SK-N-SH (cell line): Measurements from ENCODE around the gene PDGFRB. TPM values are rescaled to one million over a fixed set of nuclear protein-coding genes. Genes with fewer than 3 reads are reported as not detected.

Source experiments
- CTCF ChIA-PET: fragments of 300-600, 350-600 bp; formaldehyde crosslinking; extraction: SDS; loops from one replicate; lab custom pipeline; 2021; lab: Yijun Ruan, JAX
- POLR2A ChIA-PET: fragments of 350-600 bp; sonication (Branson Sonifier 250); formaldehyde crosslinking; extraction: SDS; loops from one replicate; lab custom pipeline; 2020; ENCODE audit warnings: antibody characterized with exemption, inconsistent platforms; lab: Yijun Ruan, JAX
- DNase-seq: peaks from one replicate; pipeline ENCODE4 v3.0.0; 2012
- H2AFZ ChIP-seq: fragments of 200-600 bp; sonication (generic); 2 replicates; pipeline ENCODE4 v1.8.1; 2016; ENCODE audit warnings: antibody characterized with exemption, mild to moderate bottlenecking, low read depth
- H3F3A ChIP-seq: fragments of 200-600 bp; sonication (generic); replicated peaks from 2 replicates; pipeline ENCODE3; 2016; ENCODE audit warnings: antibody characterized with exemption, mild to moderate bottlenecking; ENCODE audit not compliant: insufficient read depth
- H3K27ac ChIP-seq, 2 experiments: fragments of 200-500 bp in 1 of 2; fragments of 200-600 bp in 1 of 2; sonication (Bioruptor generic) in 1 of 2; sonication (generic), shearing (Covaris generic) in 1 of 2; 2 replicates each; pipeline versions ENCODE4 v1.5.1 to v1.6.1; 2014 to 2016; ENCODE audit warnings: low read depth in 2 of 2, inconsistent platforms in 1 of 2, low read length in 1 of 2, mild to moderate bottlenecking in 1 of 2, mixed read lengths in 1 of 2
- H3K27me3 ChIP-seq: fragments of 200-600 bp; sonication (generic), shearing (Covaris generic); 2 replicates; pipeline ENCODE4 v1.6.1; 2016; ENCODE audit warnings: mixed run types; ENCODE audit not compliant: insufficient read depth
- H3K36me3 ChIP-seq, 2 experiments: fragments of 200-500 bp in 1 of 2; fragments of 200-600 bp in 1 of 2; sonication (Bioruptor generic) in 1 of 2; sonication (generic) in 1 of 2; replicated peaks in 1 of 2; 2 replicates each; pipeline versions ENCODE3 to v1.5.1; 2014 to 2016; ENCODE audit warnings: low read length in 1 of 2, mild to moderate bottlenecking in 1 of 2; ENCODE audit not compliant: insufficient read depth in 2 of 2, control insufficient read depth in 1 of 2
- H3K4me1 ChIP-seq, 2 experiments: fragments of 200-500 bp in 1 of 2; fragments of 200-600 bp in 1 of 2; sonication (Bioruptor generic) in 1 of 2; sonication (generic), shearing (Covaris generic) in 1 of 2; 2 replicates each; pipeline versions ENCODE4 v1.5.1 to v1.6.1; 2014 to 2016; ENCODE audit warnings: low read depth in 1 of 2, low read length in 1 of 2, mixed run types in 1 of 2; ENCODE audit not compliant: insufficient read depth in 2 of 2, control insufficient read depth in 1 of 2
- H3K4me2 ChIP-seq: fragments of 200-600 bp; sonication (generic), shearing (Covaris generic); 2 replicates; pipeline ENCODE4 v1.6.1; 2017; ENCODE audit warnings: mixed run types
- H3K4me3 ChIP-seq, 2 experiments: fragments of 200-500 bp in 1 of 2; fragments of 200-600 bp in 1 of 2; sonication (Bioruptor generic) in 1 of 2; sonication (generic), shearing (Covaris generic) in 1 of 2; 2 replicates each; pipeline versions ENCODE4 v1.5.1 to v1.8.1; 2014 to 2016; ENCODE audit warnings: low read depth in 2 of 2, inconsistent platforms in 1 of 2, low read length in 1 of 2, mild to moderate bottlenecking in 1 of 2, mixed read lengths in 1 of 2, moderate library complexity in 1 of 2
- H3K79me2 ChIP-seq: fragments of 200-600 bp; sonication (generic); 2 replicates; pipeline ENCODE4 v1.8.1; 2017; ENCODE audit warnings: mild to moderate bottlenecking; ENCODE audit not compliant: insufficient read depth
- H3K9ac ChIP-seq: fragments of 200-600 bp; sonication (generic); 2 replicates; pipeline ENCODE4 v1.6.1; 2017; ENCODE audit warnings: mixed run types
- H3K9me2 ChIP-seq: fragments of 200-600 bp; sonication (generic); 2 replicates; pipeline ENCODE4 v1.6.1; 2017; ENCODE audit warnings: mixed run types
- H3K9me3 ChIP-seq: fragments of 200-600 bp; sonication (generic); 2 replicates; pipeline ENCODE4 v1.6.1; 2017; ENCODE audit warnings: mixed run types, mild to moderate bottlenecking, moderate library complexity
- H4K20me1 ChIP-seq: fragments of 200-600 bp; sonication (generic); 2 replicates; pipeline ENCODE4 v1.6.1; 2017; ENCODE audit warnings: mild to moderate bottlenecking, mixed run types; ENCODE audit not compliant: insufficient read depth
- CHD2 ChIP-seq: fragments of 150-350 bp; IDR thresholded peaks from 2 replicates; pipeline ENCODE4 v1.6.1; 2018; ENCODE audit warnings: low read length; ENCODE audit not compliant: partially characterized antibody
- EP300 ChIP-seq, 2 experiments: IDR thresholded peaks; 2 replicates each; pipeline versions ENCODE4 v1.4.0 to v1.6.1; 2012; ENCODE audit warnings: borderline replicate concordance in 1 of 2, low read depth in 1 of 2, low read length in 1 of 2
- EZH2phosphoT487 ChIP-seq: fragments of 200-600 bp; sonication (generic); IDR thresholded peaks from 2 replicates; pipeline ENCODE4 v1.6.1; 2017; ENCODE audit warnings: low read depth, mixed run types, mild to moderate bottlenecking, antibody characterized with exemption, moderate library complexity, borderline replicate concordance
- FOXM1 ChIP-seq: IDR thresholded peaks from 2 replicates; pipeline ENCODE4 v1.4.0; 2012; ENCODE audit warnings: low read depth, mild to moderate bottlenecking
- GATA2 ChIP-seq: sonication (generic); formaldehyde crosslinking; IDR thresholded peaks from 2 replicates; pipeline ENCODE4 v1.5.0; 2020; ENCODE audit warnings: mild to moderate bottlenecking, missing genetic modification reagents
- JUND ChIP-seq: IDR thresholded peaks from 2 replicates; pipeline ENCODE4 v1.4.0; 2012
- MEF2A ChIP-seq: IDR thresholded peaks from 2 replicates; pipeline ENCODE4 v1.4.0; 2012; ENCODE audit warnings: low read depth, borderline replicate concordance
- PBX3 ChIP-seq: IDR thresholded peaks from 2 replicates; pipeline ENCODE4; 2012
- RCOR1 ChIP-seq: fragments of 150-350 bp; IDR thresholded peaks from 2 replicates; pipeline ENCODE4 v1.6.1; 2017; ENCODE audit warnings: antibody characterized with exemption, low read length
- REST ChIP-seq: IDR thresholded peaks from 2 replicates; pipeline ENCODE4 v1.6.1; 2012; ENCODE audit warnings: mild to moderate bottlenecking, low read depth, low read length, moderate library complexity
- RFX5 ChIP-seq: IDR thresholded peaks from 2 replicates; pipeline ENCODE4 v1.6.1; 2012; ENCODE audit warnings: mild to moderate bottlenecking, improper control_type of control experiment, low read length
- RXRA ChIP-seq: IDR thresholded peaks from 2 replicates; pipeline ENCODE4 v1.4.0; 2012; ENCODE audit warnings: low read depth, mild to moderate bottlenecking, borderline replicate concordance
- TAF1 ChIP-seq: IDR thresholded peaks from 2 replicates; pipeline ENCODE4 v1.6.1; 2012; ENCODE audit warnings: low read depth, mild to moderate bottlenecking, low read length, moderate library complexity, borderline replicate concordance
- YY1 ChIP-seq: IDR thresholded peaks from 2 replicates; pipeline ENCODE4 v1.4.0; 2012; ENCODE audit warnings: low read depth, mild to moderate bottlenecking
- WGBS: methylation state at CpG from one replicate; pipeline ENCODE4 v1.1.6; 2017; ENCODE audit warnings: low lambda C conversion rate; 5-methylcytosine and 5-hydroxymethylcytosine counted together
- polyA plus RNA-seq, 3 experiments: library from polyadenylated mRNA; depleted of rRNA; stranded (reverse); fragments of >200 nt; gene quantifications; 2 replicates each; pipeline ENCODE4 v1.2.3, GENCODE V29; 2012

Gene PDGFRB
- polyA plus RNA-seq, 1 of the 3 experiments (the other 2 are of a cell fraction): 32.1 TPM

- H3K4me3 ChIP-seq: no peak overlapping the region
- H3K36me3 ChIP-seq: peaks cover 10 to 86% of the 10 kb centered on the region in 2 experiments
- no peaks in the 10 kb centered on the region for H3K27me3 ChIP-seq
- H2AFZ ChIP-seq: no peak overlapping the region
- whole genome bisulfite sequencing: 91% methylated on average over 13 of the region's 14 CpGs
- no peak overlapping the region for H3K27ac ChIP-seq
- no peaks in the 10 kb centered on the region for H3K4me1 ChIP-seq
- H3K9me2 ChIP-seq: no peaks in the 10 kb centered on the region
- H4K20me1 ChIP-seq: no peaks in the 10 kb centered on the region
- CTCF ChIA-PET: interaction anchor here (1.0 to 12.5 kb wide), 6 partner anchors 8 to 131 kb away, joined by 3 to 173 read pairs (median 4); partner anchors contain the start of genes HMGXB3 and TIGD6
- no peaks in the 10 kb centered on the region for H3K9me3 ChIP-seq
- POLR2A ChIA-PET: interaction anchor here (2.6 kb wide), 1 partner anchor 10 kb away, joined by 8 read pairs; no protein-coding TSS in a partner anchor
- no peaks in the 10 kb centered on the region for H3K79me2 ChIP-seq
- H3K9ac ChIP-seq: no peak overlapping the region
- no peak overlapping the region for H3K4me2 ChIP-seq
- no peak for DNase-seq
- no peaks in the 10 kb centered on the region for H3F3A ChIP-seq
- TF ChIP-seq TAF1 (no peak), EZH2phosphoT487 (no peak), EP300 (IDR thresholded peaks at IDR 0.05; ENCODE audit: borderline replicate concordance in 1 of 2, low read depth in 1 of 2, low read length in 1 of 2) (no peak), RCOR1 (no peak), RXRA (no peak), GATA2 (CRISPR knock-in tag) (no peak), YY1 (no peak), REST (no peak)
- TF ChIP-seq, all 33 proteins: peak for 0
These were observed 34.0 kb downstream of the PDGFRB start for GRCh38 chr5:150121448-150122157.

GRCh38 chr5:150120617-150121447, 34.8 kb downstream of the PDGFRB start:
- H3F3A ChIP-seq: no peaks in the 10 kb centered on the region
- no peaks in the 10 kb centered on the region for H3K4me1 ChIP-seq
- WGBS: 94% methylated on average over 7 of the region's 19 CpGs
- no peak overlapping the region for H3K27ac ChIP-seq
- ChIA-PET POLR2A (interaction anchor here (2.6 kb wide), 1 partner anchor 9 kb away, joined by 8 read pairs; no protein-coding TSS in a partner anchor), CTCF (interaction anchor here (1.1 to 12.5 kb wide), 4 partner anchors 9 to 121 kb away, joined by 3 to 173 read pairs (median 7); partner anchors contain the start of genes HMGXB3 and TIGD6)
- no peak overlapping the region for H3K9ac ChIP-seq
- H3K9me3 ChIP-seq: no peaks in the 10 kb centered on the region
- H2AFZ ChIP-seq: no peak overlapping the region
- no peak overlapping the region for H3K4me2 ChIP-seq
- H3K79me2 ChIP-seq: no peaks in the 10 kb centered on the region
- no peaks in the 10 kb centered on the region for H4K20me1 ChIP-seq
- DNase-seq: no peak
- no peaks in the 10 kb centered on the region for H3K27me3 ChIP-seq
- no peak overlapping the region for H3K4me3 ChIP-seq
- H3K9me2 ChIP-seq: no peaks in the 10 kb centered on the region
- H3K36me3 ChIP-seq: peaks cover 9 to 81% of the 10 kb centered on the region in 2 experiments
- no peak for TF ChIP-seq MEF2A
- TF ChIP-seq YY1: no peak
- no peak for TF ChIP-seq RFX5
- TF ChIP-seq FOXM1: no peak
- TF ChIP-seq CHD2: no peak
- no peak for TF ChIP-seq PBX3
- TF ChIP-seq JUND: no peak
- no peak for TF ChIP-seq REST
